IPS-NIHi11 (cell line): ENCODE measurements around the gene FCRL1.

Experiments used
- DNase-seq: peaks from one replicate; pipeline ENCODE4 v3.0.0; 2012; ENCODE audit warnings: mixed read lengths, low spot score

FCRL1 gene

DNA sequence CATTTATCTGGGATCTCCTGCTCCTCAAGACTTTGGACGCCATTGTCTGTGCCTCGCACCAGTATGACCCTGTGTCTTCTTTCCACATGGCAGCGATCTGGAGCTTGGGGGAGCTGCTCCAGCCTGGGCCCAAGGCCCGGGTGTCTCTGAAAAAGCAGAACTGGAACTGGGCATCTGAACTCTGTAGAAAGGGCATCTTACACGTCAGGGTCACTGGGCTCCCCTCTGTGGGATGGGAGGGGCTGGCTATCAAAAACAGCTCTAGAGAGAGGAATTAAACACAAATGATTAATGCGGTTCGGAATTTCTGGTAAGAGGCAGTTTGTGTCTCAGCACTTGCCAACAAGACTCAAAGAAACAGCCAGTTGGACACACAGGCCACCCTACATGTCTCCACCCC, 16.1 kb downstream of the FCRL1 start:
- DNase-seq: no peak

DNA sequence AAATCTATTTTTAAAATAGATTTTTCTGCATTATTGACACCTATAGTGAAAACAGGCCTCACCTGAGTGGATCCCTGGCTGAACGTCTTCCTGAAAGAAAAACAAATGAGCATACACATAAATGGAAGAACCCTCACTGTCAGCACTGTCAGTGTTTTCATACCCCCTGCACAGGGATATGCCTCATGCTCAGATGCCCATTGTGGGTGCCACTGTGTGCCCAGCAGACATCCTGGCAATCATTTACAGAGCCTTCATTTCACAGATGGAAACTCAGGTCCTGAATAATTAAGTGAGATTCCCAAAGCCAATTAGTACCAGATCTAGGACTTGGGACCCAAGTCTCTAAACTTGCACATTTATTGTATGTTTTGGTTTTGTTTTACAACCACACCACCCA, 19.9 kb downstream of the FCRL1 start:
- DNase-seq: no peak

DNA sequence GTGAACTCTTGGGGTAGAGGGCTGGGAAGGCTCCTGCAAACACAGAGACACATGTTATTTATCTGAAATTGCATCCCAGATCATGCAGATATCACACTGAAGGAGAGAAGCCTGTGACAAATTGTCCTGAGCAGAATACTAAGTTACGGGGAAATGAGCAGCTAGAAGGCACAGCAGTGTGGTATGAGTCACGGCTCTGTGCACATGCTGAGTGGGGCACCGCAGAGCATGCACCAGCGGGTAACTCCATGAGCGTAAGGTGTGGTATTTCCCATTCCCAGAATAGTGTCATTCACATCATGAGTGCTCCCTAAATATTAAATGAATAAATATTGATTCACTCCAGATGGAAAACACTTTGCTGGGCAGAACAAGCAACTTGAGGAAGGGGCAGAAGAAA, 21.7 kb downstream of the FCRL1 start:
- no peak for DNase-seq

DNA sequence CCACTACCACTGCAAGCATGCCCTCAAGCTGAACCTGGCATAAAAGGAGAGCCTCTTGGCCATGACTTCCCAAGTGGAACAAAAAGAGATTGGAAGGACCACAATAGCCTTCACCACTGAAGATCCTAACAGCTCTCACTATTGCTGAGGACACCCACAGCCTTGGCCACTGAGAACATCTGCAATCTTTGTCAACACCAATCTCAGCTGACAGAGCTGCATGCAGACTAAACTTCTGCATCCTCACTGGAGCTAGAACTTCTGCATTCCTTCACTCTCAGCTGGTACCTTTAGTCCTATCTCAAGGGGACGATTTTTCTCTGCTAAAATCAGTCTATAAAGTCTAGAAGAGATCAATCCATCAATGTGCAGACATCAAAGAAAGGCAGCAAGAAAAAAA, 34.7 kb downstream of the FCRL1 start:
- DNase-seq: no peak

DNA sequence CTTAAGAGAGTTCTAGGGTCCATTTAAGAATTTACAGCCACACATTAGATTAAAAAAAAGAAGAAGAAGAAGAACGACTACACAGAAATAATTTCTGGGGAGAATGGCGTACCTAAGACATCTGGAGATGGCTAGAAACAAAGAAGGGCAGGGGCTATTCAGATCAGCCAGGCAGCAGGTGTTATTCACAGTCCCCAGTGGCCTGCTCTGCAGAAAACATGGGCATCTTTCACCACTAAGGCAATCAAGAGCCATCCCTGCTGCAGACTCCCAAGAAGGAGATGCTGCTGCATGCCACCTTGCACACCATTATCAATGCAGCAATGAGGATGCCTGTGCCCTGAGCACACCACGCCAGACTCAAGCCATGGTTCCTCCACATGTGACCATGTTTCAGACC, 35.1 kb downstream of the FCRL1 start:
- DNase-seq: no peak

DNA sequence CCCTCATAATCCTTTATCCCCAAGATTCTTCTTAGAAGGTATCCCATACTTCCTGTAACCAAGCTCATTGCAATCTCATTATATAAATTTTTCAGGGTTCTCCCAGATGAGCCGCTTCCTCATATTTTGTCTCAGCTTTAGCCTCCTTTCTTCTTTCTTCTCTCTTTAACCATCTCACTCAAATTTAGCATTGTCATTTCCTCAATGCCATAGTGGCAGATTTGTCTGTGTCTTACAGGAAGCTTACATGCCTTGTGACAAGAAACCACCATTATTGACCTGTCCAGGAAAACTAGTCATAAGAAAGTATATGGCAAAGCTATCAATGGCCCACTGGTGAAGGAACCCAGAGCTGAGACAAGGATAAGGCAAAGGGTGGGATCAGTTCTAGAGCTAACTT, 37.0 kb downstream of the FCRL1 start:
- no peak for DNase-seq

DNA sequence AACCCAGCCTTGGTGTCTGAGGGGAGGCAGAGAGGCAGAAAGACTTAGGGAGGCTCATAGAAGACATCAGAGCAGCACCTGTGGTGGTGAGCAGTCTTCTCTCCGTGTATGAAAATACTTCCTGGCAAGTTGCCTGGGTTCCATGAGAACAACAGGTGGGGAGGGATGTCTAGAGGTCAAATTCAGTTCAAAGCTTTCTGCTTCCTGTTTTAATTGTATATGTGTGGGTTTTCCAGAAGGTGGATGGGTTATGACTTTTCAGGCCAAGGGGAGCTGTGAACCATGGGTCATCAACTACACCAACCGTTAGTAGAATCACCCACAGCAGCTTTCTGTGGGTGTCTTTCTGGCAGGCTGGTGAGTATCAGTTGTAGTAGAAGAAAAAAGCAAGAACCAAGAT, 38.9 kb downstream of the FCRL1 start:
- no peak for DNase-seq

DNA sequence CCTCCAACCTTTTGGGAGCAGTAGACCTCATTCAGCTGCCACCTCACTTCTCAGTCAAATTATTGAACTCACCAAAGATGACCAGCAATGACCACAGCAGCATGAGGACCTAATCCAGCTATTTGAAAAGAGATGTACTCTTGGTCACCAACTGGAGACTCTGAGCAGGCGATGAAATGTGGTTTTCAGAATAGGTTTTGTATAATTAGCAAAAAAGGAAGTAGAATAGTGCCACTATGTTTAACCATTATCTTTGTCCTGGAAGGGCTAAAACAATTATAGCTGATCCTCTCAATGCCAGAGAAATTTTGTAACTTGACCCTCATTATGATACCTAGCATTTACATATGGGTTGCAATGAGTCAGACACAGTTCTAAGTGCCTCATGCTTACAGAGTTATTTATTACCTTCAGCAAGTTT, 42.9 kb downstream of the FCRL1 start, which contains the start of gene FCRL2:
FCRL2 (minus strand) TSS at position 162 of the 421 bp plus-strand sequence; CDS start at position 103, 59 bp downstream.
- DNase-seq: no peak

DNA sequence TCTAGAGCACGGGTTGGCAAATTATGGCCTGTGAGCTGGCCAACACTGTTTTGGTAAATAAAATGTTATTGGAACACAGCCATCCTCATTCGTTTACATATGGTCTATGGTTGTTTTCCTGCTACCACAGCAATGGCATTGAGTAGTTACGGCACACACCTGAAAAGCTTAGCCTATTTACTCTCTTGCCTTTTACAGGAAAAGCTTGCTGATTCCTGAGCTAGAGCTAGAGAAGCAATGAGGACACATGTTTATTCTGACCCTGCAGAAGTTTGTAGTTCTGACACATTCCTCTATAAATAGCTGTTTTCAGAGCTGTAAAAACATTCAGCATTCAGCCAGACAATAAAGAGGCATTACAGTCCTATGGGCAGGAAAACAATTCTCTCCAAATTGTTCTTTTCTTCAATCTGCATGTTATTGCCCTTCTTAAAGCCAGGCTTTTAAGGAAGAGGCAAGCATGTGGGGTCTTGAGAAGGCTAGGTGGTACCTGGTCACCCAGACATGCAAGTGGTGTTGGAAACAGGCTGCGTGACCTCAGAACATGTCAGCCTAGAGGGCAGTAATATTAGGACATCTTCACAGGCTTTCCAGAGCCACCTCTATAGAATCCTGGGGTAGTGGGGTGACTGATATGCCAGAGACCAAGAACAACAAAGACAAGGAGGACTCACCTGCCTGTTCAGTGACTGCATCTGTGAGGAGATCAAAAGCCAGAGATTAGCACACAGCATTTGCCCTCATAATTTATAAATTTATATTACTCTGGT, 44.6 kb downstream of the FCRL1 start:
- DNase-seq: no peak

DNA sequence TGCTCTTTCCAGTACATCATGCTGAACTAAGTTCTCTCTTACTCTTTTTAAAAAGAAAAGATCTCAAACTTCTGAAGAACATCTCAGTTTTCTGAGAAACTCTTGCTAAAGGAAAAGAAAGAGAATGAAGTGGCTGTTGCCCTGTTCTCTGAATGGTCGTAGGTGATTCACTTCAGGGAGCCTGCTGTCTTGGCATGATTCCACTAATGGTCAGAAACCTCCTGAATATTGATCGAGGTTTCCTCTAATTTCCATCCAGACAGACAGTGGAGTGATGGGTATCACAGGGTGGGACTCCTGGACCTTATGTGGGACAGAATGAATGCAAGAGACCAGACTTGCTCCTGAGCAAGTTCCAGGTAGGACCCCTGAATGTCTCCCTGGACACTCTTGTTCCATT, 45.5 kb downstream of the FCRL1 start:
- DNase-seq: no peak

DNA sequence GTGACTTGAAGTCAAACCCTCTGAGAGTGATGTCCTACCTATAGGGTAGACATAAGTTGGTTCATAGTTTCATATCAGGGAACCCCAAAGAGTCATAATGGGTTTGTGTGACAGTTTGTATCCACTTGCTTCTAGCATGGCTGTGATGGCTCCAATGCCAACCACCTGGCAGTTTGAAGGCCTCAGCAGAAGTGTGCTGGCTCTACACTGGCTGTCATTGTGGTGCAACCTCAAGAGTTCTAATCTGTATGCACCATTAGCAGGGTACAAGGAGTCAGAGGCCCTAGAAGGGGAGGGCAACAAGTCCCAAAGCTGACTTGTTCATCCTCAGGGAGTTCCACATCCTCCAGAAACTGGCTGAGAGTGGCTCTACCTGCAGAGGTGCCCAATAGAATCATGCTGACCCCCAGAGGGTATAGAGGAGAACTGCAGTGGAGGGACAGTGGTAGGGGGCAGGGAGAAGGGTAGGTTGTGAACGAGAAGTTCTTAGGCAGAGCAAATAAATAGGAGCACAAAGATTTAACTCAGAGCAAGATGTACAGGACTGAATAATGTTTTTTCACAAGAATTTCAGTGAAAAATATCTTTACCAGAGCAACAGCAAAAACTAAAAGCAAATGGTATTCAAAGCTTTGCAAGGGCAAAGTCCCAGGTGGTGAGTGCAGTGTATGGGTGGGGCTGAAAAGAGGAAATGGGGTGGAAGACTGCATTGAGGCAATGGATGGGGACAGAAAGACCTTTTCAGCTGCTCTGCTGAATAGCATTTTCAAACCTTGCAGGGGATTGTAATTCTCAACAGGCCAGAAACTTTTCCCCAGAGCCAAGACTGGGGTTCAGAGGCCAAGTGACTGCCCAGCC, 46.2 kb downstream of the FCRL1 start:
- DNase-seq: peak; percentile 68

DNA sequence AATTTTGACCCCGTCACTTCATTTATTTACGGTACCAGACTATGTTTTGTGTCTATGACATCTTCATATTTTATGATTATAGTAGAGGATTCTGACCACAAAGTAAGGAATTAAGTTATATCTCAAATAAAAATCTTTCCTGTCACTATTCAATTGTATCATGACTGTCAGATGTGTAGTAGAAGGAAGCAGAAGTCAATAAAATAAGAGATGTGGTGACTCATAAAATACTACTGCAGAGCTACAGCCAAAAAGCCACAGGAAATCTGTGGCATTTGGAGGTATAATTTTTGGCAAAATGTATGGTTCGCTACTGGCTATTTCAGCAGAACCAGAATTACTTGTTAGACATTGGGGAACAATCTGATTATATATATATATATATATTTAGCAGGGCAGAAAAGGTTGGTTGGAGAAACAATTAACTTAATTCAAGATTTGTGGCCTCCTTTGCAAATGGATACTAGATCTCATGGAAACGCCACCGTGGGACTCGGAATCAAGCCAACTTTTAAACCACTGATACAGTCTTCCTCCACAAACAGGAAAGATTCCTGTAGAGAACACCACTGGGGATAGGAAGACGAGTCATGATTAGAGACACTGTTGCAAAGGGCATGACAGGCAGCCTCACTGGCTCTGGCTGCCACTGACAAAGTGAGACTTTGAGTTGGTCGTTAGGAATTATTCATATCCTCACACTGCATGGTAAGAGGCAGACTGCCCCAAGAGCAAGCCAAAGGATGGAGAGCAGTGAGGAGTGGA, 48.1 kb downstream of the FCRL1 start:
- no peak for DNase-seq

DNA sequence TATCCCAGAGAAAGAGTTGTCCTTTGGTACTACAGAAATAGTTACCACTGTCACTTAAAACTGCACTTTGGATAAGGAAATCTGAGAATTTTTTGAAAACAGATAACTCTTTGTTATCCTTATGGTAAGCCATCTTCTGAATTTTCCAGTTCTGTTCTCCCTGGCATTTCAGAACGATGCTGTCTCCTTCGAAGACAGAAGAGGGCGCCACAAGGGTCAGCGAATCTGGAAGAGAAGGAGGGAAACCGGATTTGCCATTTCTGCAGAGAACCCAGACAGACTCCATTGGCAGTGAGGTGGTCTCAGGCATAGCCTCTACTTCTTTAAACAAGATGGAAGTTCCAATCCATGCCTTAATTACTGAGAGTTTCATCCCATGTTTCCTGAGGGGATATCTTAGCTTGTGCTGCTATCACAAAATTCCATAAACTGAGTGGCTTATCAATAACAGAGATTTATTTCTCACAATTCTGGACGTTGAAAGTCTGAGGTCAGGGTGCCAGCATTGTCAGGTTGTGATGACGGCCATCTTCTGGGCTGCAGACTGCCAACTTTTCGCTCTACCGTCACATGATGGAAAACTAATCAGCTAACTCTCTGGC, 49.4 kb downstream of the FCRL1 start:
- peak; percentile 57 for DNase-seq

DNA sequence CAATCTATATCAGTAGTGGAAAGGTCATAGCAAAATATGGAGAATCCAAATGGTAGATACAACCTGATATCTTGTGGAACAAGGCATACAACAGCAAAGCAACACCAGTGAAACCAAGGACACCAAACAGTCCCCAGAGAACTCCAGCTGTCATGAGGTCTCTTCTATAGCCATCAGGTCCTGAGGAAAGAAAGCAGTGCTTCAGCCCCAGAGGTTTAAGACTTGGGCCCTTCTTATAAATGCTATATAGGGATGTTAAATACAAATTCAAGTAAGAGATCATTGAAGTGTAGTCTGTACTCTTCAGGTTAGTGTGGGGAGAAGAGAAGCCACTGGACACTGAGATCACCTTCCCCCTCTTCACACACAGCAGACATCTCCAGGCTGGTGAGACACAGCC, 53.1 kb downstream of the FCRL1 start:
- DNase-seq: no peak

DNA sequence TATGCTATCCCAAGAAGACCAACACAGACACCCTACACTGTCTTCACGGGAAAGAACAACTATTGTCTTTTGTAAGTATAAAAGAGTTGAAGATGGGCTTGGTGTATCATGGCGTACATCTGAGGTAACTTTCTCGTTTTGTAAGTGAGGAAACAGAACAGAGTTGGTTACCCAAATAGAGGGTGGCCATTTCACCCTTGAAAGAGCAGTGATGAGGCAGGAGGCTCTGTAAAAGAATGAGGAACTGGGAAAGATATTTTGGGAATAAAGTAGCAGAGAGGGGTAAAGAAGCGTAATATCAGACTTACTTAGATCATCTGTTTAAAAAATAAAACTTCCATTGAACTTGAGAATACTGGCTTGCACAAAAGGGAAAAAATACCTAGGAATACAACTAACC, 61.9 kb downstream of the FCRL1 start:
- no peak for DNase-seq

DNA sequence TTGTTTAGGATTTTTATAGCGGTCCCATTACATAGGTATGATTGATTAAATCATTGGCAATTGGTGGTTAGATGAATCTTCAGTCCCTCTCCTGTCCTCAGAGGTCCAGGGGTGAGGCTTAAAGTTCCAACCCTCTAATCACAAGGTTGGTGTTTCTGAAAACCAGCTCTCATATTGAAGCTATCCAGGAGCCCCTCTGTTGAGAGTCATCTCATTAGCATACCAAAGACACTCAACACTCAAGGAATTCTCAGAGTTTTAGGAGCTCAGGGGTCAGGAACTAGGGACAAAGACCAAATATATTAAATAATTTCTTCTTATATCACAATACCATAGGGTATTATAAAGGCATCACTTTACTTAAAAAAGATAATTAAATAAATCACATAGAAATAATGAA, 66.3 kb downstream of the FCRL1 start:
- DNase-seq: no peak

DNA sequence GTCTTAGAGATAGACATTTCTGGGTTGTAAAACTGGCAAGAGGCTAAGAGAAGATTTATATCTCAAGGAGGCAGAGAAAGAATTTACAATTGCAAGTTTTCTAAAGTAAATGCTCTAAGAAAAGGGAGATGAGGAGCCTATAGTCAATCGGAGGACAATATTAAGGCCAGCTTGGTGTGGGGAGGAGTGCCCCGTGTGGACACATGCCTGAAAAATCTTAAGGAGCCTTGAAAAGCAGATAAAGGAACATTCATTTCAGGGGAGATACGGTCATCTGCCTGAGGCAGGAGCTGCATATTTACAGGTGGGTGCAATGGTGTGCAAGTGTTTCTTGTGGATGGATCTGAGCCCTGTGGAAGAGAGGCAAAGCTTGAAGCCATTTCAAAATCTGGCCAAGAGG, 68.6 kb downstream of the FCRL1 start:
- no peak for DNase-seq

DNA sequence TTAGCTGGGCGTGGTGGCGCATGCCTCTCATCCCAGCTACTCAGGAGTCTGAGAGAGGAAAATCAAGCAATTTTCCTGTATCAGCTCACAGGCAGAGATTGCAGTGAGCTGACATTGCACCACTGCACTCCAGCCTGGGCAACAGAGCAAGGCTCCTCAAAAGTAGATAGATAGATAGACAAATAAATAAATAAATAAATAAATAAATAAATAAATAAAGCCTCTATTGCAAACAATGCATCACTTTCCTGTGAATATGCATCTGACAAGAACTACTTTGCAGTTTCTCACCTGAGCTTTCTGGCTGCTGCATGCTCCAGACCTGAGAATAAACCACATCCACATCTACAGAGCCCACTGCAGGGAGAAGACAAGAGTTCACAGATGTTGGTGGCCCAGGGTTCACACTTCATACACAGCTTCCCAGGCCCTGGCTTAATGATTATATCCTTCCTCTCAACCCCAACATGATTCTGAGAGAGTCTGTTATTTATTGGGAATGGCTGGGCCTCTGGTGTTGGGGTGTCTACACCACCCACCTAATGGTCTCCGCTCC, 71.6 kb downstream of the FCRL1 start:
- DNase-seq: no peak
